Endothelial cell of umbilical vein (primary cell): ENCODE measurements around the gene MKNK1.

Source experiments
- CTCF ChIP-seq, 2 donors: IDR thresholded peaks; 1 replicate in 1 of 2; 2 replicates in 1 of 2; pipeline ENCODE4 v1.5.1; 2011; ENCODE audit warnings: low read length in 2 of 2, mild to moderate bottlenecking in 2 of 2, moderate library complexity in 2 of 2, control low read depth in 1 of 2, inconsistent platforms in 1 of 2, low read depth in 1 of 2; ENCODE audit not compliant: insufficient read depth in 1 of 2; ENCODE audit errors: extremely low read depth in 1 of 2
- EZH2 ChIP-seq: IDR thresholded peaks from 2 replicates; pipeline ENCODE4 v1.6.1; 2012; ENCODE audit warnings: borderline replicate concordance, low read depth, mild to moderate bottlenecking, moderate library complexity, low read length, inconsistent platforms; ENCODE audit not compliant: severe bottlenecking
- FOS ChIP-seq: IDR thresholded peaks from 2 replicates; pipeline ENCODE4 v1.6.1; 2011; ENCODE audit warnings: mild to moderate bottlenecking, low read length, moderate library complexity, borderline replicate concordance; ENCODE audit not compliant: insufficient read depth
- GATA2 ChIP-seq: IDR thresholded peaks from 2 replicates; pipeline ENCODE4 v1.7.0; 2011; ENCODE audit warnings: low read depth, mild to moderate bottlenecking, moderate library complexity, mixed read lengths, low read length; ENCODE audit not compliant: insufficient read length, insufficient read depth
- JUN ChIP-seq: IDR thresholded peaks from 2 replicates; pipeline ENCODE4 v1.6.1; 2011; ENCODE audit warnings: borderline replicate concordance, low read depth; ENCODE audit not compliant: insufficient read length, insufficient read depth
- MAX ChIP-seq: IDR thresholded peaks from 2 replicates; pipeline ENCODE4 v1.6.1; 2011; ENCODE audit not compliant: insufficient read depth, insufficient read length
- MYC ChIP-seq: IDR thresholded peaks from one replicate; pipeline ENCODE4 v1.6.1; 2011; ENCODE audit warnings: mild to moderate bottlenecking, low read depth, low read length
- POLR2A ChIP-seq: IDR thresholded peaks from 2 replicates; pipeline ENCODE4 v1.6.1; 2012; ENCODE audit warnings: low read depth, mild to moderate bottlenecking, control low read depth, low read length
- POLR2AphosphoS5 ChIP-seq: IDR thresholded peaks from 2 replicates; pipeline ENCODE4 v1.6.1; 2012; ENCODE audit warnings: low read depth, mild to moderate bottlenecking, control low read depth, low read length, moderate library complexity; ENCODE audit not compliant: insufficient read depth

GRCh38 chr1:46512135-46512791, 91.8 kb downstream of the MKNK1 start:
- TF ChIP-seq EZH2, result no peak
- no peak for TF ChIP-seq CTCF (IDR thresholded peaks at IDR 0.05; ENCODE audit: extremely low read depth in 1 of 2, insufficient read depth in 1 of 2, low read depth in 1 of 2, low read length in 2 of 2)
- TF ChIP-seq POLR2A, result no peak
- TF ChIP-seq MAX, result no peak
- no peak for TF ChIP-seq POLR2AphosphoS5
- TF ChIP-seq FOS, result no peak
- no peak for TF ChIP-seq MYC
- no peak for TF ChIP-seq GATA2
- TF ChIP-seq JUN, result no peak
